HepG2 (cell line): ENCODE measurements around the gene TTC31. TPM values are rescaled to one million over a fixed set of nuclear protein-coding genes. Genes with fewer than 3 reads are reported as not detected.

Experiments
- CENPT ChIP-seq: sonication (generic); formaldehyde crosslinking; IDR thresholded peaks from 2 replicates; pipeline ENCODE4 v1.8.0; 2022; ENCODE audit warnings: low read depth, mild to moderate bottlenecking, moderate library complexity, missing genetic modification reagents
- POLR2A ChIP-seq, 2 experiments: IDR thresholded peaks; 2 replicates each; pipeline ENCODE4 v1.6.1; 2011; ENCODE audit warnings: low read depth in 2 of 2, low read length in 2 of 2, mild to moderate bottlenecking in 1 of 2, moderate library complexity in 1 of 2; ENCODE audit not compliant: insufficient read depth in 1 of 2
- POLR2G ChIP-seq: fragments of 200-400 bp; formaldehyde crosslinking; IDR thresholded peaks from 2 replicates; pipeline ENCODE4 v1.6.1; 2018; ENCODE audit warnings: mild to moderate bottlenecking, low read depth, low read length, moderate library complexity
- RBM22 ChIP-seq: fragments of 200-400 bp; formaldehyde crosslinking; optimal IDR thresholded peaks from 2 replicates; pipeline ENCODE3; 2017; ENCODE audit warnings: mild to moderate bottlenecking, low read length, moderate library complexity
- SALL1 ChIP-seq: sonication (generic); formaldehyde crosslinking; IDR thresholded peaks from 2 replicates; pipeline ENCODE4 v1.8.0; 2022; ENCODE audit warnings: mild to moderate bottlenecking, missing genetic modification reagents
- SP2 ChIP-seq: sonication (generic); formaldehyde crosslinking; IDR thresholded peaks from 2 replicates; pipeline ENCODE4 v1.5.1; 2020; ENCODE audit warnings: mild to moderate bottlenecking, missing genetic modification reagents
- SP4 ChIP-seq: sonication (generic); formaldehyde crosslinking; IDR thresholded peaks from 2 replicates; pipeline ENCODE4 v1.8.1; 2023; ENCODE audit warnings: mild to moderate bottlenecking, missing genetic modification reagents
- U2AF2 ChIP-seq: fragments of 200-400 bp; formaldehyde crosslinking; IDR thresholded peaks from 2 replicates; pipeline ENCODE4 v1.6.1; 2017; ENCODE audit warnings: low read depth, mild to moderate bottlenecking, low read length
- ZNF292 ChIP-seq: sonication (generic); formaldehyde crosslinking; IDR thresholded peaks from 2 replicates; pipeline ENCODE4 v1.8.1; 2022; ENCODE audit warnings: mild to moderate bottlenecking, low read depth, missing genetic modification reagents, borderline replicate concordance
- ZNF501 ChIP-seq: sonication (generic); formaldehyde crosslinking; IDR thresholded peaks from 2 replicates; pipeline ENCODE4 v1.5.1; 2020; ENCODE audit warnings: mild to moderate bottlenecking, moderate library complexity, missing genetic modification reagents
- ZNF605 ChIP-seq: sonication (generic); formaldehyde crosslinking; IDR thresholded peaks from 2 replicates; pipeline ENCODE4 v1.8.0; 2022; ENCODE audit warnings: mild to moderate bottlenecking, missing genetic modification reagents
- ZNF629 ChIP-seq: sonication (generic); formaldehyde crosslinking; conservative IDR thresholded peaks from 2 replicates; pipeline ENCODE4 v1.5.0; 2020; ENCODE audit warnings: missing genetic modification reagents
- ZNF644 ChIP-seq: IDR thresholded peaks from 2 replicates; pipeline ENCODE4 v1.6.1; 2016; ENCODE audit warnings: low read depth
- polyA plus RNA-seq, 8 experiments: library from polyadenylated mRNA; depleted of rRNA in 3 of 8; stranded (reverse) in 7 of 8; unstranded in 1 of 8; fragments of >200 nt; fragmentation: Illumina TruSeq in 4 of 8; extraction: Trizol in 4 of 8; gene quantifications; 2 replicates each; pipeline versions ENCODE4 v1.2.1 to v1.2.3, GENCODE V29; 2011 to 2016; ENCODE audit warnings: low read depth in 4 of 8, missing spikeins in 1 of 8, mixed read lengths in 1 of 8; ENCODE audit not compliant: insufficient read depth in 1 of 8
- total RNA-seq, 5 experiments: library from RNA; depleted of rRNA; stranded (reverse); fragments of >200 nt; fragmentation: Illumina TruSeq; extraction: Trizol; gene quantifications; 2 replicates each; pipeline ENCODE4 v1.2.3, GENCODE V29; 2016; ENCODE audit warnings: low read depth in 1 of 5
- TF ChIP-seq, protein P1 (sequence below): sonication (generic); formaldehyde crosslinking; IDR thresholded peaks from 2 replicates; pipeline ENCODE4 v1.8.0; 2022; ENCODE audit warnings: mild to moderate bottlenecking, missing genetic modification reagents; ENCODE audit not compliant: insufficient replicate concordance
- TF ChIP-seq, protein P2 (sequence below): sonication (generic); formaldehyde crosslinking; IDR thresholded peaks from 2 replicates; pipeline ENCODE4 v1.4.0; 2020; ENCODE audit warnings: missing genetic modification reagents, mild to moderate bottlenecking, borderline replicate concordance

The TTC31 gene
- total and polyA plus RNA-seq, 2 of the 13 experiments (the other 11 are each of a cell fraction or from before 2014, with no cell fraction given) = 28.3 to 39.5 TPM

DNA sequence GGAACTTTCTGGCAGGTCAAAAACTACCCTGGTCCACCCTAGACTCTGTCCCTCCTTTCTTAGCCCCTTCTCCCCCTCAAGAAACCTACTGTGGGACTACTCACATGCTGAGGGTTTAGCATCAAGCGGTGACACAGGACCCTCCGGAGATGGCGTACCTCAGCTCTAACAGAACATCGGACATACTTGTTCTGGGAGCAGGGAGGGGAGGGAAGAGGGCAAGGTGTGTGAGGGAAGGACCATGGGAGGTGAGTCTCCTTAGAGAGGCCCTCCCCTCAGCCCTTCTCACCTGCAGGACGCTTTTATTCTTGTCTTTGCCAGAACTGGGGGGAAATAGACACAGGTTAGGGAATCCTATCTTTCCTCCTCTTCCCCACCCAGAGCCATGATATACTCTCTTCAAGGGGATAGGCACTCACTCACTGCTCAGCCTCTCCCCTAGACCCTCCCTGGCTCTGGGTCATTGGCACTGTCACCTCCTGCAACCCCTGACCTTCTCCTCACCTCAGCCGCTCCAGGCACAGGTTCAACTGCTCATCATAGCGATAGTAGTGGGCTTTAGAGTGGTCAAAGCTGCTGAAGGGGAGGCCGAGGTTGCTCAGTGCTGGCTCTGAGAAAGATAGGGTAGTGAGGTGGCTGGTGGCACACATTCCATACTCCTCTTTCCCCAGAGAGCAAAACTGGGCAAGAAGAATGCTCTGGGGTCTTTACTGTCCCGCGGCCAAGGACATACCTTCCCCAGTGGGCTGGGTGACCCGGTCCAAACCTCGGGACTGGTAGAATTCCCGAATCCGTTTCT lies 22.8 kb downstream of the TTC31 start (continued):
- TF ChIP-seq SP4 (CRISPR knock-in tag) (0 out of 2 replicates have a peak, but pooled peaks have one; percentile 17), RBM22 (peak; percentile 94), ZNF292 (CRISPR knock-in tag) (no peak), ZNF629 (CRISPR knock-in tag) (no peak), SP2 (CRISPR knock-in tag) (no peak), ZNF501 (CRISPR knock-in tag) (no peak), POLR2A (IDR thresholded peaks at IDR 0.05; ENCODE audit: insufficient read depth in 1 of 2, low read depth in 2 of 2, low read length in 2 of 2) (peak in 1 of 2 experiments; percentile 52; a peak in 2 of 4 replicates), U2AF2 (no peak), CENPT (CRISPR knock-in tag) (no peak), ZNF605 (CRISPR knock-in tag) (0 out of 2 replicates have a peak, but pooled peaks have one; percentile 38), POLR2G (peak; percentile 67; the same call in 1 of the 2 replicates), ZNF644 (CRISPR knock-in tag) (no peak), SALL1 (CRISPR knock-in tag) (peak; percentile 2; the same call in 1 of the 2 replicates)
- TF ChIP-seq, protein P1, sequence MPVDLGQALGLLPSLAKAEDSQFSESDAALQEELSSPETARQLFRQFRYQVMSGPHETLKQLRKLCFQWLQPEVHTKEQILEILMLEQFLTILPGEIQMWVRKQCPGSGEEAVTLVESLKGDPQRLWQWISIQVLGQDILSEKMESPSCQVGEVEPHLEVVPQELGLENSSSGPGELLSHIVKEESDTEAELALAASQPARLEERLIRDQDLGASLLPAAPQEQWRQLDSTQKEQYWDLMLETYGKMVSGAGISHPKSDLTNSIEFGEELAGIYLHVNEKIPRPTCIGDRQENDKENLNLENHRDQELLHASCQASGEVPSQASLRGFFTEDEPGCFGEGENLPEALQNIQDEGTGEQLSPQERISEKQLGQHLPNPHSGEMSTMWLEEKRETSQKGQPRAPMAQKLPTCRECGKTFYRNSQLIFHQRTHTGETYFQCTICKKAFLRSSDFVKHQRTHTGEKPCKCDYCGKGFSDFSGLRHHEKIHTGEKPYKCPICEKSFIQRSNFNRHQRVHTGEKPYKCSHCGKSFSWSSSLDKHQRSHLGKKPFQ (CRISPR knock-in tag) = no peak
- TF ChIP-seq, protein P2, sequence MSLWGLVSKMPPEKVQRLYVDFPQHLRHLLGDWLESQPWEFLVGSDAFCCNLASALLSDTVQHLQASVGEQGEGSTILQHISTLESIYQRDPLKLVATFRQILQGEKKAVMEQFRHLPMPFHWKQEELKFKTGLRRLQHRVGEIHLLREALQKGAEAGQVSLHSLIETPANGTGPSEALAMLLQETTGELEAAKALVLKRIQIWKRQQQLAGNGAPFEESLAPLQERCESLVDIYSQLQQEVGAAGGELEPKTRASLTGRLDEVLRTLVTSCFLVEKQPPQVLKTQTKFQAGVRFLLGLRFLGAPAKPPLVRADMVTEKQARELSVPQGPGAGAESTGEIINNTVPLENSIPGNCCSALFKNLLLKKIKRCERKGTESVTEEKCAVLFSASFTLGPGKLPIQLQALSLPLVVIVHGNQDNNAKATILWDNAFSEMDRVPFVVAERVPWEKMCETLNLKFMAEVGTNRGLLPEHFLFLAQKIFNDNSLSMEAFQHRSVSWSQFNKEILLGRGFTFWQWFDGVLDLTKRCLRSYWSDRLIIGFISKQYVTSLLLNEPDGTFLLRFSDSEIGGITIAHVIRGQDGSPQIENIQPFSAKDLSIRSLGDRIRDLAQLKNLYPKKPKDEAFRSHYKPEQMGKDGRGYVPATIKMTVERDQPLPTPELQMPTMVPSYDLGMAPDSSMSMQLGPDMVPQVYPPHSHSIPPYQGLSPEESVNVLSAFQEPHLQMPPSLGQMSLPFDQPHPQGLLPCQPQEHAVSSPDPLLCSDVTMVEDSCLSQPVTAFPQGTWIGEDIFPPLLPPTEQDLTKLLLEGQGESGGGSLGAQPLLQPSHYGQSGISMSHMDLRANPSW (CRISPR knock-in tag) = no peak
